Astrocyte of the spinal cord (primary cell): ENCODE results near the gene TTC9C.
A peak's percentile ranks its signal among the peaks of the same experiment; 100 is the strongest.

Source experiments
- DNase-seq: peaks from one replicate; pipeline ENCODE4 v3.0.0; 2011; ENCODE audit warnings: low read depth, low spot score
- H3K4me3 ChIP-seq: 2 replicates; pipeline ENCODE4 v1.5.1; 2011; ENCODE audit warnings: low read depth, mild to moderate bottlenecking, low read length, moderate library complexity
- CTCF ChIP-seq: IDR thresholded peaks from 2 replicates; pipeline ENCODE4 v1.5.1; 2012; ENCODE audit warnings: low read depth, mild to moderate bottlenecking, low read length, inconsistent platforms
- in situ Hi-C: cut with HindIII; loops from 2 replicates; pipeline ENCODE4 v1.10.0; 2017; ENCODE audit warnings: low sequenced_read_pairs

Gene TTC9C

DNA sequence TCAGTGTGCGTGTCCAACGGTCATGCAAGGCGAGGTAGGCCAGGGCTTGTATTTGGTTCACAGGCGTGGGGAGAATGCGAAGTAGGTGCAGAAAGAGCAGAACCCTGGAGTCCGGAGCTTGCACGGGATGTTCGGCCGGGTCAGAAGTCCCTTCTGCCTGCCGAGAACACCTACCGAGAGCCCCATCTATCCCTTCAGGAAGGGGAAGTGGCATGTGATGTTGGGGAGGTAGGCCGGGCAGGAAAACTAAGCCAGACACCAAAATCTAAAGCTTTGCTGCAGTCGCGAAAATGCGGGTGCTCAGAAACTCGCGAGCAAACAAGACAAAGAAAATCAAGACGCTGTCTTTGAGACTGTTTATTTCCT is 42.5 kb downstream of the TTC9C start:
- DNase-seq: no peak
- H3K4me3 ChIP-seq: peak overlapping the region; percentile 72
- no peak for TF ChIP-seq CTCF
- in situ Hi-C loops: no loop called here

DNA sequence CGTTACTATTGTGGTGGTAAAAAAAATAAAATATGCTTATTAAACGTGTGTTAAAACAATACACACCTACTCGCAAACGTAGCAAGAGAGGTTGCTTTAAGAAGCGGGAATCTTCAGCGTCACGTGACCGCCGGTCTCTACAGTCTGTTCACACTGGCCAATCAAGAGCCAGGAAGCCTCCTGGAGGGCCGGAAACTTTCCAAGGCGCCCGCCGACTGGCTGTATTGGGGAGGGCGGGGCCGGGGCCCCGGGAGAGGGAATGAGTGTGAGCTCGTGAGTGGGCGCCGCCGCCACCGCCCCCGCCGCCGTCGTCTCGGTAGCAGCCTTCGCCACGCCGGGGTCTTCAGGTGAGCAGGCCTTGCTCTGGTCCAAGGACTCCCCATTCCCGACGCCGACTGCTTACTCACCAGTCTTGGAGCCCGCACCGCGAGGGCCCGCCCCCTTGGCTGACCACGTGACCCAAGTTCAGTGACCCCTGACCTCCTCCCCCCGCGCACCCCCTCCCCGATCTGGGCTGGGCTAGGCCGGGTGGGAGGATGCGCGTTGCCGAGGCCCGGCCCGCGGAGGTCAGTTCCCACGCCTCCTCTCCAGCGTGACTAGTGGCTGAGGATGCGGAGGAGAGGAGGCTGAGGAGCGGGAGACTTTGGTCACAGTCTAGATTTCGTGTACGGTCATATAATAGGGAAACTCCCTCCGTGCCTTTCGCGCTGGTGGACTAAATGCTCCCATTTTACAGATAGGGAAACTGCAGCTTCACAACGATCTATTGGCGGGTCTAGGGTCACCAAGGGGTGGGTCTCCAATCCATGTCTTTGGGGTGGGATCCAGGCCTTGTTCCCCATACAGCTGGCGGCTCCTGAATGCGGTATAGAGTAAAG is 43.1 kb downstream of the TTC9C start, which contains the start of gene TAF6L:
TAF6L (plus strand) TSS at position 253 of the 878 bp plus-strand sequence. CDS start 4,388 bp downstream, outside the sequence.
- DNase-seq: peak; percentile 98
- no peak for TF ChIP-seq CTCF
- in situ Hi-C loops: no loop called here
- peak within 1 kb of the TSS; percentile 72 for H3K4me3 ChIP-seq

DNA sequence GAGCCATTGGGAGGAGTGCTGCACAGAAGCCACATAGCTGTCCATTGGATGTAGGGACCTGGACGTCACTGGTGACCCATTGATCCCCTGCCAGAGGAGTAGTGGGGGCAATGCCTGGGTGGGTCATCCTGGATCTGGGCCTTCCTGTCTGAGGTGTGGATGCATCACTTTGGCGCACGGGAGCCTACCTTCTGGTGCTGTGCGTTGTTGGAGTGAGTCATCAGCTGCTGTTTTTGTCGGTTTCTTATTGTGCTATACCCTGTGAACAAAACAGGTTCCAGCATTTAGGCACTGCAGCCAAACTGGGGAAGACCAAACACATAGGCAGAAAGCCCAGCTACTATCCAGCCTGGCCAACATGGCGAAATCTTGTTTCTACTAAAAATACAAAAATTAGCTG is 46.1 kb downstream of the TTC9C start:
- in situ Hi-C loops: no loop called here
- H3K4me3 ChIP-seq: no peak overlapping the region
- TF ChIP-seq CTCF: no peak
- no peak for DNase-seq

DNA sequence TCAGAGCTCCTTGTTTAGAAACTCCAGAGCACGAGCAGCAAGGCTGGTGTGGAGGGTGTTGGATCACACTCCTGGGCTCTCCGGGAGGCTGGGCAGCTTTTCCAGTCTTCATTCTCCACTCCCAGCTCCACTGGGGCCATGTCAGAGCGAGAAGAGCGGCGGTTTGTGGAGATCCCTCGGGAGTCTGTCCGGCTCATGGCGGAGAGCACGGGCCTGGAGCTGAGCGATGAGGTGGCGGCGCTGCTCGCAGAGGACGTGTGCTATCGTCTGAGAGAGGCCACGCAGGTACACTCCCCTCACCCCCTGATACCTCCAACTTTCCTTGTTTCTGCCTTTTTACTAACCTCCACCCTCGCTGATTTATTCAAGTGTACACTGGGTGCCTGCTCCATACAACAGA is 47.4 kb downstream of the TTC9C start:
- TF ChIP-seq CTCF: no peak
- in situ Hi-C loops: no loop called here

DNA sequence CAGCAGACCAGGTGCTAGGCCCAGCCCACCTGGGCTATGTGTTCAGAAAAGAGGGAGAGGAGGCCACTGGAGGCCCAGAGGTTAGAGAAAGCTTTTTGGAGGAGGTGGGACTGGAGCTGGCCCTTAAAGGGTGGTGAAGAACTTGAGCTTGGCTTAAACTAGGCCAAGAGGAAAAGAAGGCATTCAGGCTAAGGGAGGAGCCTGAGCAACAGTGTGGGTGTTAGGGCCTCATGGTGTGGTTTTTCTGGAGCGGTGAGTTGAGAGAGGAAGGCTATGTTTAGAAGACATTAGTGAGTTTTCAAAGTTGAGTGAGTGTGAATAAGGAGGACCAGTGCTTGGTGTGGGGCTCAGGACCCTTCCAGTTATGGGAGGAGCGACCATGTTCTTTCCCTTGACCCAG is 49.1 kb downstream of the TTC9C start:
- no peak overlapping the region for H3K4me3 ChIP-seq
- DNase-seq: no peak
- no peak for TF ChIP-seq CTCF
- in situ Hi-C loops: no loop called here

More for the DNA sequence above, 47.4 kb downstream of the TTC9C start:
- no peak for DNase-seq
- no peak overlapping the region for H3K4me3 ChIP-seq

DNA sequence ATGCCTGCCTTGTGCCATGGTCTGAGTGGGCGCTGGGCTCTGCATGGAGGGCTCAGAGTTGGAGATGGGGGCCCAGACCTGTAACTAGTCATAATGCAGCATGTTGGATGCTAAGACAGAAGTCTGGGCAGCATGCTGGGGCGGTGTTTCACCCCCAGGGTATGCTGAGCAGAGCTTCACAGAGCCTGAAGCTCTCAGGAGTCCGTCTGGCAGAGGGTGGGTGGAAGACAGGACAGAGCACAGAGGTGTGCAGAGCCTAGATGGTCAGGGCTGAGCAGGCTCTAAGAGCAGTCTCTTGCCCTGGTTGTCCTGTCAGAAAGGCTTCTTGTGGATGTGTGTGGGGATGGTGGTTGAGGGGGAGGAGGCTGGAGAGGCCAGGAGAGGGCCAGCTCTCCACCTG is 50.2 kb downstream of the TTC9C start:
- H3K4me3 ChIP-seq: no peak overlapping the region
- TF ChIP-seq CTCF: no peak
- no peak for DNase-seq
- in situ Hi-C loops: no loop called here
